IPS-NIHi7 (cell line): ENCODE measurements around the gene HEBP1.
A peak's percentile ranks its signal among the peaks of the same experiment; 100 is the strongest.

Experiments
- DNase-seq: peaks from one replicate; pipeline ENCODE4 v3.0.0; 2012; ENCODE audit warnings: mixed read lengths; ENCODE audit errors: extremely low spot score

The HEBP1 gene

DNA sequence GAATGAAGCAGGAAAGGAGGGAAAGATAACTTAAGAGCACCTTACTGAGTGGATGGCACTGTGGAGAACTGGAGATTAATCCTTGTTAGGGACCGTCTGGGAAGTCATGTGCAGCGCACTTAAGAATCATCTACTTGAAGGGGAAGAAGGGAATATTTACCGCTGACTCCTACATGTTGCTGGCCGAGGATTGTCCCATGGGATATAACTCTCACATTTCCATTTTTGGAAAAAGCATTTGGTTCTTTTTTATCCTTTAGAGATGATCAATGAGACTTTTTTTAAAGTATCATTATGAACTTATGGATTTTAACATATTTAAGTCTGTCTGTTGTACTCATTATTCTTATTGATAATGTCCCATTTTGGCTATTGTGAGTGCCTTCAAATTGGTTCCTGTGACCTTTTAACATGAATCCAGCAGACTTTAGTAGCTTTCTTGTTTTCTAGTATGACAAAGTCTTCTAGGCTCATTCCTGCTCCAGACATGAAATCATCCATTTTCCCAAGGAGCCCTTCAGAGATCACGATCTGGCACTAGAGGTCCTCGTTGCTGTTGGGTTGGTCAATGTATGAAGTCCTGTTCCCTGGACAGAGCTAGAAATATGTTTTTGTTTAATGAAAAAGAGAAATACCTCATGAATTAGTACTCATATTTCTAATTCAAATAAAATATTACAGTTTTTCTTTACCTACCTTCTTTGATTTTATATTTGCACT is 23.9 kb upstream of the HEBP1 start:
- peak; percentile 31 for DNase-seq

DNA sequence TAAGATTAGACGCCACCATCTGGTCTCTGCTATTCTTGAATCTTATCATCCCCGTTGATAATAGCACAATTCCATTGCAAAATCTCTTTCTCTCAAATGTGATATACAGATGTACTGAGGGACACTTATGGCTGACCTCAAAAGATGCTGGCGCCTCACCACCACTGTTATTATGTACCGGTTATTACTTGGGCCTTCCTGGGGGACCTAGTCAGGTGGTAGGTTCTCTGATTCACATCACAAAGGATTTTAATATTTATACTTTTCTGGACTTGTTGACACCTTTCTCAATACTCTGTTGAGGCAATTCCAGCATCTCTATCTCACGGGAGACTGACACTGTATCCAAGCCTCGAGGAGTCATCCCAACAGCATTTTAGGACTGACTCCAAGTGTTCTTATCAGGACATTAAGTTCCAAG is 22.8 kb upstream of the HEBP1 start:
- no peak for DNase-seq

DNA sequence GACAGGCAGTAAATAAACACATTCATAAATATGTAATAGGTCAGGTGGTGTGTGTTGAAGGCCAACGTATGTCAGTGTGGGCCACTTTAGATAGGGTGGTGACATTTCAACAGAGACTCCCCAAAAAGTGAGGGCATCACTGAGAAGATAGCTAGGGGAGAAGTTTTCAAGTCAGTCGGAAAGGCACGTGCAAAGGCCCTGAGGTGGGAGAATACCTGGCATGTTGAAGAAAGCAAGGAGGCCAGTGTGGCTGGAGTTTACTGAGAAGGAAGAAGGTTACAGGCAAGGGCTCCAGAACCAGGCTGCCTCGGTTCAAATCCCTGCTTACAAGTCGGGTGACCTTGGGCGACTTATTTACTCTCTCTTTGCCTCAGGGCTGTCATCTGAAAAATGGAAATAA is 11.0 kb upstream of the HEBP1 start:
- no peak for DNase-seq

DNA sequence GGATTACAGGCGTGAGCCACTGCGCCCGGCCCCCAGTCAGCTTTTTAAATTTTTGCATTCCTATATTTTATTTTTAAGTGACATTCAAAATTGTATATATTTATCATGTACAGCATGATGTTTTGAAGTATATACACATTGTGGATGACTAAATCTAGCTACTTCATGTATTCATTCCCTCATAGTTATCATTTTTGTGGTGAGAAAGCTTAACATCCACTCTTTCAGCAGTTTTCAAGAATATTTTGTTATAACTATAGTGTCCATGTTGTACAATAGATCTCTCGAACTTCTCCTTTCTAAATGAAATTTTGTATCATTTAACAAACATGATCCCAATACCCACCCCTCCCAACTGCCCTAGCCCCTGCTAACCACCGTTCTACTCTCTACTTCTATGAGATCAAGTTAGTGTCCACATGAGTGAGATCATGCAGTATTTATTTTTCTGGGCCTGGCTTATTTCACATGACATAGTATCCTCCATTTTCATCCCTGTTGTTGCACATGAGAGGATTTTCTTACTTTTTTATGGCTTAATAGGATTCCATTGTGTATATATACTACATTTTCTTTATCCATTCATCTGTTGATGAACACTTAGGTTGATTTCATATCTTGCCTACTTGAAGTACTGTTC is 8.8 kb upstream of the HEBP1 start:
- DNase-seq, result no peak

DNA sequence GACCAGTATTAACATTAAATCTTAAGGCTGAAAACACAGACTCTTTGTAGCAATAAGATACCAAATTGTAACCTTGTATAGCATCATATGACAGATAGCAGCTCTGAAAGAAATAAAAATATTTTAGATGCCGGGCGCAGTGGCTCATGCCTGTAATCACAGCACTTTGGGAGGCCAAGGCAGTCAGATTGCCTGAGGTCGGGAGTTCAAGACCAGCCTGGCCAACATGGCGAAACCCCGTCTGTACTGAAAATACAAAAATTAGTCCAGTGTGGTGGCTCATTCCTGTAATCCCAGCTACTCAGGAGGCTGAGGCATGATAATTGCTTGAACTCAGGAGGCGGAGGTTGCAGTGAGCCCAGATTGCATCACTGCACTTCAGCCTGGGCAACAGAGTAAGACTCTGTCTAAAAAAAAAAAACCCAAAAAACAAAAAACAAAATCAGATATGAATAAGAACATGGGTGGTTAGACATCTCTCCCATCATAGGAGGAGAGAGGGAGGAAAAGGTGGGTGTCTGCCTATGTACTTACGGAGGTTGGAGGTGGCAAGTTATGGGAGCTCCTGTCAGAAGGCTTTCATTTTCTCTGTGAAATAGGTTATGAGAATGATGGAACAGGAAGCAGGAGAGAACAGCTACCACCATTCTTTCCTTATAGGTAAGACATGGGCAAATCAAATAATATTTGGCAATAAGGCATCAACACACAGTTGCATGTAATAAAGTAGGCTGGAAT is 7.6 kb upstream of the HEBP1 start:
- no peak for DNase-seq

DNA sequence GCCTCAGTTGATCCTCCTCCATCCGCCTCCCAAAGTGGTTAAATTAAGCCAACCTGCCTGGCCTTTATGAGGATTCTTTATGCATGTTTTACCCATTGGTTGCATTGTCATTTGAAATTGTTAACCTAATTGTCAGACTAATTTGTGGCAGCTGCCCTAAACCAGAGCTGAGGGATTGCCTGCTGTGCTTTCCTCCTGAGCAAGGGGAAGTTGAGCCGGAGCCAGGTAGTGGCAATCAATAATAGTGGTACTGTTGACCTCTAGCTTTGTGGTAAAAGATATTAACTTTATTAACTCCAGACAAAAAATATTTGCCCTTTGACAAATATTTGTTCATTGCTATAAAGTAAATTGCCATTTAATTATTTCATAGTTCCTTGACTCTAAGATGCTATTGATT is 5.6 kb upstream of the HEBP1 start:
- peak; percentile 19 for DNase-seq

DNA sequence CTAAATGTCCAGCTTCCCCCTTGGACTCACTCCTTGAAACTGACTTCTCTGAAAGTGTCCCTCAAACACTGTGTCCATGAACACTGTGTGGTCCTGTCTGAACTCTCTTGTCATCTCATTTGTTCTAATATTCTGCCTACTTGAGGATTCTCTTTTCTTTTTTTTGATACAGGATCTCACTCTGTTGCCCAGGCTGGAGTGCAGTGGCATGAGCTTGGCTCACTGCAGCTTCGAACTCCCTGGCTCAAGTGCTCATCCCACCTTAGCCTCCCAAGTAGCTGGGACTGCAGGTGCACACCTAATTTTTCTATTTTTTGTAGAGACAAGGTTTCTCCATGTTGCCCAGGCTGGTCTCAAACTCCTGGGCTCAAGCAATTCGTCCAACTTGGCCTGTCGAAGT is 4.9 kb upstream of the HEBP1 start:
- DNase-seq, result no peak

DNA sequence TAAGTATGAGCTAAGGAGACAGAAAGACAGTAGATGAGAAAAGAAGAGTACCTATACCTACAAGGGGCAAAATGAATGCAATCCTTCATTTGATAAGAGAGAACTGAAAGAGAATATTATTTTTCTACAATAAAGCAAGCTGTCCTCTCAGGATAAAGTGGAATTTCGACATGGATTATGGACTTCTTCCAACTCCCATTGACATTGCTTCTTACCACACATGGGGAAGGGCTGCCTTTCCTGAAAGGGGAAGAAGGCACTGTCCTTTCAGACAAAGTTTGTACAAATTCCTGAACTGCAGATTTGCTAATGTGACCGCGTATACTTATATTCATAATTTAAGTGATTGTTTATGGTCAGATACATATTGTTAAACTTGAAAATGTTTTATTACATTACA is 4.3 kb upstream of the HEBP1 start:
- DNase-seq, result no peak

DNA sequence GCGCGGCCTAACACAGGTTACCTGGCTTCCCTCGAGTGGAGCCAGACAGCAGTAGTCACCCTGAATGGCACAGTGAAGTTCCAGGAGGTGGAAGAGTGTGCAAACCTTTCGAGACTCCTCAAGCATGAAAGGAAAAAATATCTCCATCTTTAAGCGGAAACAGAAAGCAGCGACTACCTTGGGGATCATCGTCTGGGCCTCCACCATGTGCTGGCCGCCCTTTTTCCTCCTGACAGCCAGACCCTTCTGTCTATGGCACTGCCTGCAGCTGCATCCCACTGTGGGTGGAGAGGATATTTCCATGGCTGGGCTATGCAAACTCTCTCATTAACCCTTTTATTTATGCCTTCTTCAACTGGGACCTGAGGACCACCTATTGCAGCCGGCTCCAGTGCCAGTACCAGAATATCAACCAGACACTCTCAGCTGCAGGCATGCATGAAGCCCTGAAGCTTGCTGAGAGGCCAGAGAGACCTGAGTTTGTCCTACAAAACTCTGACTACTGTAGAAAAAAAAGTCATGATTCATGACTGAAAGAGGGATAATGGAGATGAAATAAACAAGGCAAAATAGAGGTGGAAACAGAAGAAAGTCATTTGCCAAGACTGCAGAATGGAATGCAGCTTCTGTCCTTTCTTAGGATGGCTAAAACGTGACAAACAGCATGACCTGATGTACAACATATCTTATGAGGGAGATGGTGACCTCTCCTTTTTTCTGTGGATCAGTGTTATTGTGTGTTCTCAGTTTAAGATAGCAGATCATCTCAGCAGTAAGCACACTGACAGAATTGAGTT is 2.4 kb upstream of the HEBP1 start:
- DNase-seq, result no peak

DNA sequence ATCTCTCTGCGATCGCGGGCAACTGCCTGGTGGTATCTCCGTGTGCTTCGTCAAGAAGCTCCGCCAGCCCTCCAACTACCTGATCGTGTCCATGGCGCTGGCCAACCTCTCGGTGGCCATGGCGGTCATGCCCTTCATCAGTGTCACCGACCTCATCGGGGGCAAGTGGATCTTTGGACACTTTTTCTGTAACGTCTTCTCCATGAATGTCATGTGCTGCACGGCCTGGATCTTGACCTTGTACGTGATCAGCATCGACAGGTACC is 1.6 kb upstream of the HEBP1 start:
- DNase-seq, result no peak

DNA sequence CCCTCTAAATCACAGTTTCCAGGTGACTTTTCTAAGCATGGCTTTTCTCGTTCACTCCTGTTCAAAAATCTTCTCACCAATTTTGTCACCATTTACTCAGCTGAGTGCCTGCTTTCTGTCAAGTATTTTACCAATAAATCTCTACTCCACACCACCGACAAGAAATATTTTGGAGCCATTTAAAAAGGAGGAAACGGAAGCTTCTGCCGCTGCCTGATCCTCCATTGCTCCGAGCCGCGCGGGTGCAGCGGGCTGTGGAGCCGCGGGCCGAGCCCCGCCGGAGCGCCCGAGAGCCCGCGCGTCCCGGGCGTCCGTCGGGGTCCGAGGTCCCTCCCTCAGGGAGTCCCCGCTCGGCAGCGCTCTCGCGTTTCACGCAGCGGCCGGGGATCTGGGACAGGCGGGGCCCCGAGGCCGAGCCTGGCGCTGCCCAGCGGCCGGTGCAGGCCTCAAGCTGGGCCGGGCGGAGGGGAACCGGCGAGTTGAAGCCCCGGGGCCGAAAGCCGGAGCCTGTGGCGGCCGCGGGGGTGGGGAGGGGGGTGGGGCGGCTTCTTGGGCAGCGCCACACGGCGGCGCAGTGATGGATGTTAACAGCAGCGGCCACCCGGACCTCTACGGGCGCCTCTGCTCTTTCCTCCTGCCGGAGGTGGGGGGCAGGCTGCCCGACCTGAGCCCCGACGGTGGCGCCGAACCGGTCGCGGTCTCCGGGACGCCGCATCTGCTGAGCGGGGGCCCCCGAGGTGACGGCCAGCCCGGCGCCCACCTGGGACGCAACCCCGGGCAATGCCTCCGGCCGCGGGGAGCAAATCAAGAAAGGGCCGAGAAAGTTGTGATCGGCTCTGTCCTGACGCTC is 1.1 kb upstream of the HEBP1 start:
- DNase-seq, result peak; percentile 84

DNA sequence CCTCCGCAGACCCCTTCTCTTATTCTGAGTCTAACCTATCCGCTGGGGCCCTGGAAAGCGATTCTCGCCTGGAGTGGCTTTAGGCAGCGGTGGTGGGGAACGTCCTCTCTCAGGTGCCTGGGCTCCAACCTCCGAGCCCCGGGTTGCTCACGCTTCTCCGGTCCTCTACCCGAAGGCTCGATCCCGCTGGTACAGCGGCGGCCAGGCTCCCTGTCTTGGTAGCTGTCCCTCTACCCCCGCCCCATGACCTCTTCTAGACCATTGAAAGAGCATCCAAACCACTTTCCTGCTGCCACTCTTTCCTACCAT is 505 bp upstream of the HEBP1 start:
- DNase-seq, result peak; percentile 34

DNA sequence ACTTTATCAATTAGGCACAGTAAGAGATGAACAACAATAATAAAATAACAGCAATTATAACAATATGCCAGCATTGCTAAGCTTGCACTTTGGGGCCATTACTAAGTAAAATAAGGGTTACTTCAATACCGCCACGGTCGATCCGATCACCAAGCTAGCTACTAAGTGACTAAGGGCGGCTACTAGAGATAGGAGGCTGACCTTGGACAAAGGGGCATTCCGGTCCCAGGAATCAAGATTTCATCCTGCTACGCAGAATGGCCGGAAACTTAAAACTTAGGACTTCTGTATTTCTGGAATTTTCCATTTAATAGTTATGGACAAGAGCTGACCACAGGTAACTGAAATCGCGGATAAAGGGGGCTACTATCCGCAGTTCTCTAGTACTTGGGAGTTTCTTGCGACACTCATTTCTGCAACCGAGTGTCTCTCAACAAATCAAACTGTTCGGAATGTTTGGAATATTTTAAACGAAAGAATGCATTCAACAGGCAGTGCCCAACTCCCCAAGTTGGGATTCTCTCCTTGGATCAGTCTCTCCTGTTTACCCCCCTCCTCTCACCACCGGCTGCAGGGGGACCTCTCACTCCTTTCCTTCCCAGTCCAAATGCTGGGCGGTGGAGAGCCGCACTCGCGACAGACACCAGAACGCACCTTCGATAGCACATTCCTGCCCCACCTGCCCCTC is 650 bp downstream of the HEBP1 start:
- peak; percentile 61 for DNase-seq

DNA sequence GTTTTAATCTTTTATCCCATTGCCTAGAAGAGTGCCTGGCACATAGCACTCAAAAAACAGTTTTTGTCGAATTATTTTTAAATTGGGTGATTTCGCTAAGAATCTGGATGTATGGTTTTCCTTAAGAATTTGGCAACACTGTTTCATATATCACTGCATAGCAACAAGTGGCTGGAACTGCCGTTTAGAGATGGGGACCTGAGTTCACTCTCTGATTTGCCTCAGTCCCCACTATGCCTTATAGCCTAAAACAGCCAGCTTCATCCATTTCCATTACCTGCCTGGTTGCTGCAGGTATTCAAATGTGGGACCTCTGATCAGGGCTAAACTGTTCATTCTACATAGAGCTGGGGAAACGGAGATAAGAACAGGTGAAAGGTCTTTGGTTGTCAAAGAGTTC is 1.8 kb downstream of the HEBP1 start:
- DNase-seq, result no peak

DNA sequence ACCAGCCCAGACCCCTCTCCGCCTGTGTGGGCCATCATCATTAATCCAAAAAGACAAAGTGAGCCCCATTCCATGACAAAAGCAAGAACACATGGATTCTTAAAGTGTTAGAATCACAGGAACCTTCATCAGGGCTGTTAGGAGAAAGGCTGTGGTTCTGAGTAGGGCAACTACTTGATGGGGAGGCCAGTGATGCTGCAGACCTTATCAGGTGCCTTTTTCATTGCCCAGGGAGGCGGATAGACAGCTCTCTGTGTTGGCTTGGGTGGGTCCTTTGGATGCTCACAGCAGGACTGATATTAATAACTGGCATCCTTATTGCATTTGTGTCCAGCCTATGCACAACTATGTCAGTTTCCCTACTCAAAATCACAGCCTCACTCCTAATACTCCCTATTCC is 2.3 kb downstream of the HEBP1 start:
- no peak for DNase-seq

DNA sequence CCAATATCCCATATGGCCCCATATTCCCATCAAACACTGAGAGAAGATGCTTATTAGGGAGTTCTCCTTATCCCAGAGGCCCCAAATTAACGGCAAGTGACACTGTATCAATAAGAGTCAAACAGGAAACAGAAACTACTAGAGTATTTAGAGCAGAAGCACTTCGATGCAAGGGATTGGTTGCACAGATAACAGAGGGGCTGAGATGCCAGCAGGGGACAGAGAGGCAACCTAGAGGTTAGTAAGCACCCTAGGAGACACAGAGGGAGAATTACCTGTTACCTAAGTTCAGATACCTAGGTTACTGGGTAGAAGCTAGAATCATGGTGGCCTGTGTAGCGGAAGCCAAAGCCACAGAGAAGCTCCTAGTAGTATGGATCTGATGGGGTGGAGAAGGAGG is 2.9 kb downstream of the HEBP1 start:
- no peak for DNase-seq

DNA sequence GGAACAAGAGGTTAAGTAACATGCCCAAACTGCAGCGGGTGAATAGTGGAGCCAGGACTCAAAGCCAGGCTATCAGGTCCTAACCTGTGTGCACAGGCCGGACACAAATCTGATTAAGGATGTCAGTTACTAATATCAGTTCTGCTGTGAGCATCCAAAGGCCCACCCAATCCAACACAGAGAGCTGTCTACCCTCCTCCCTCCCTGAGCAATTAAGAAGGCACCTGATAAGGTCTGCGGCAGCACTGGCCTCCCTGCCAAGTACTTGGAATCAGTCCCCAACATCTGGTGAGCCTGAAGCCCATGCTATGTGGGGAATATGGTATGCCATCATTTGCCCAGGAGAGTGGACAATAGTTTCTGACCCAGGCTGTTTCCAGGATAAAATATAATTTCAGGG is 3.9 kb downstream of the HEBP1 start:
- no peak for DNase-seq

DNA sequence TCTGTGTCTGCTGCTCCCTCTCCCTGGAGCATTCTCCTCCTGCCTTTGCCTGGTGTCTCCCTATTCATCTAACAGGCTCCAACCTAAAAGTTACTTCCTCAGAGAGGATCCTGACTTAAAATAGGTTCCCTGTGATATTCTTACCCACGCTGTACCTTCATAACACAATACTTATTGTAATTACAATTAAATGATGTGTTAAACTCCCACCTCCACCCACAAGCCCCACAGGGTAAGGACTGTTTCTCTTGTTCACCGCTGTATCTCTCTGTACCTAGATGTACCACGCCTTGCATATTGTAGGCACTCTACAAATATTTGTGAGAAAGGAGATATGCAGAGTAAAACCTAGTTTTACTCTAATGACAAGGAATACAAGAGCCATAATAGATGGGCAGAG is 5.0 kb downstream of the HEBP1 start:
- DNase-seq, result no peak

DNA sequence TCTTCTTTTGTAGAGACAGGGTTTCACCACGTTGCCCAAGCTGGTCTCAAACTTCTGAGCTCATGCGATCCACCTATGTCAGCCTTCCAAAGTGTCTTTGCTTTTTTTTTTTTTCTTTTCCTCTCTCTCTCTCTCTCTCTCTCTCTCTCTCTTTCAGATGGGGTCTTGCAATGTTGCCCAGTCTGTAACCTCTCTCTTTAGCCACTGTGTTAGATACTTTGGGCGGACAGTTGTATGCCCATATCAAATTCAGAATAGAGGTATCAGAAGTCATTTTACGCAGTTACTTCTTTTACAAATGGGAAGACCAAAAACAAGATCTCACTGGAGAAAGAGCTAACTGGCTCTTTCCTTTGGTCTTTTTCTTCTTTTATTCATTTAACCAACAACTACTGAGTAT is 6.7 kb downstream of the HEBP1 start:
- no peak for DNase-seq

DNA sequence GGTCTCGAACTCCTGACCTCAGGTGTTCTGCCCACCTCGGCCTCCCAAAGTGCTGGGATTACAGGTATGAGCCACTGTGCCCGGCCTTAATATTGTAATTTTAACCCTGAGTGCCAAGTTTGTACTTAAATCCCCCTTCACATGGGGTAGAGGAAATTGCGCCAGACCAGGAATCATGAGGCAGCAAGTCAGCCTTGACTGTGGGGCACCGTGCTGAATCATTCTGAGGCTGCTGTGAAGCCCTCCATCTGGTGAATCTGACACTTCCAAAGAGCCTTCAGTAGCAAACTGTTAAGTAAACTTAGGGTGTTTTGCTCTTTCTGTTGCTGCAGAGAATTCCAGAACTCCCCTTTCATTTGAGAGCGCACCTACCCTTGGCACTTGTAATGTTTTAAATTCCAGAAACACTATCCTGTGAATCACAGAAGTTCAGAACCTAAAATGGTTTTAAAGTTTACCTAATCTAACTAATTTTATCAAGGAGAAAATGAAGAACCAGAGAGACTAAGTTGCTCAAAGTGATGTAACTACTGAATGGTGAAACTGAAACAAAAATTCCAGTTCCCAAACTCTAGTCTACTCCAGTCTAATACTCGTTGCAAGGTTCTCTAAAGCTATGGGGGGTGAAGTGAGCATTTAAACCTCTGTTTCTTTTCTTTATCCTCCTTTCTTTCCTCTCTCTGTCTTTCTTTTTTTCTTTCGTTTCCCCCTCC is 7.5 kb downstream of the HEBP1 start:
- no peak for DNase-seq
